SK-N-SH (cell line): Measurements from ENCODE around the gene LRCH3. TPM values are rescaled to one million over a fixed set of nuclear protein-coding genes. Genes with fewer than 3 reads are reported as not detected.
A peak's percentile ranks its signal among the peaks of the same experiment; 100 is the strongest.

ENCODE experiments used
- CTCF ChIA-PET: fragments of 300-600, 350-600 bp; formaldehyde crosslinking; extraction: SDS; loops from one replicate; lab custom pipeline; 2021; lab: Yijun Ruan, JAX
- POLR2A ChIA-PET: fragments of 350-600 bp; sonication (Branson Sonifier 250); formaldehyde crosslinking; extraction: SDS; loops from one replicate; lab custom pipeline; 2020; ENCODE audit warnings: antibody characterized with exemption, inconsistent platforms; lab: Yijun Ruan, JAX
- DNase-seq: peaks from one replicate; pipeline ENCODE4 v3.0.0; 2012
- H2AFZ ChIP-seq: fragments of 200-600 bp; sonication (generic); 2 replicates; pipeline ENCODE4 v1.8.1; 2016; ENCODE audit warnings: antibody characterized with exemption, mild to moderate bottlenecking, low read depth
- H3F3A ChIP-seq: fragments of 200-600 bp; sonication (generic); replicated peaks from 2 replicates; pipeline ENCODE3; 2016; ENCODE audit warnings: antibody characterized with exemption, mild to moderate bottlenecking; ENCODE audit not compliant: insufficient read depth
- H3K27ac ChIP-seq, 2 experiments: fragments of 200-500 bp in 1 of 2; fragments of 200-600 bp in 1 of 2; sonication (Bioruptor generic) in 1 of 2; sonication (generic), shearing (Covaris generic) in 1 of 2; 2 replicates each; pipeline versions ENCODE4 v1.5.1 to v1.6.1; 2014 to 2016; ENCODE audit warnings: low read depth in 2 of 2, inconsistent platforms in 1 of 2, low read length in 1 of 2, mild to moderate bottlenecking in 1 of 2, mixed read lengths in 1 of 2
- H3K27me3 ChIP-seq: fragments of 200-600 bp; sonication (generic), shearing (Covaris generic); 2 replicates; pipeline ENCODE4 v1.6.1; 2016; ENCODE audit warnings: mixed run types; ENCODE audit not compliant: insufficient read depth
- H3K36me3 ChIP-seq, 2 experiments: fragments of 200-500 bp in 1 of 2; fragments of 200-600 bp in 1 of 2; sonication (Bioruptor generic) in 1 of 2; sonication (generic) in 1 of 2; replicated peaks in 1 of 2; 2 replicates each; pipeline versions ENCODE3 to v1.5.1; 2014 to 2016; ENCODE audit warnings: low read length in 1 of 2, mild to moderate bottlenecking in 1 of 2; ENCODE audit not compliant: insufficient read depth in 2 of 2, control insufficient read depth in 1 of 2
- H3K4me1 ChIP-seq, 2 experiments: fragments of 200-500 bp in 1 of 2; fragments of 200-600 bp in 1 of 2; sonication (Bioruptor generic) in 1 of 2; sonication (generic), shearing (Covaris generic) in 1 of 2; 2 replicates each; pipeline versions ENCODE4 v1.5.1 to v1.6.1; 2014 to 2016; ENCODE audit warnings: low read depth in 1 of 2, low read length in 1 of 2, mixed run types in 1 of 2; ENCODE audit not compliant: insufficient read depth in 2 of 2, control insufficient read depth in 1 of 2
- H3K4me2 ChIP-seq: fragments of 200-600 bp; sonication (generic), shearing (Covaris generic); 2 replicates; pipeline ENCODE4 v1.6.1; 2017; ENCODE audit warnings: mixed run types
- H3K4me3 ChIP-seq, 2 experiments: fragments of 200-500 bp in 1 of 2; fragments of 200-600 bp in 1 of 2; sonication (Bioruptor generic) in 1 of 2; sonication (generic), shearing (Covaris generic) in 1 of 2; 2 replicates each; pipeline versions ENCODE4 v1.5.1 to v1.8.1; 2014 to 2016; ENCODE audit warnings: low read depth in 2 of 2, inconsistent platforms in 1 of 2, low read length in 1 of 2, mild to moderate bottlenecking in 1 of 2, mixed read lengths in 1 of 2, moderate library complexity in 1 of 2
- H3K79me2 ChIP-seq: fragments of 200-600 bp; sonication (generic); 2 replicates; pipeline ENCODE4 v1.8.1; 2017; ENCODE audit warnings: mild to moderate bottlenecking; ENCODE audit not compliant: insufficient read depth
- H3K9ac ChIP-seq: fragments of 200-600 bp; sonication (generic); 2 replicates; pipeline ENCODE4 v1.6.1; 2017; ENCODE audit warnings: mixed run types
- H3K9me2 ChIP-seq: fragments of 200-600 bp; sonication (generic); 2 replicates; pipeline ENCODE4 v1.6.1; 2017; ENCODE audit warnings: mixed run types
- H3K9me3 ChIP-seq: fragments of 200-600 bp; sonication (generic); 2 replicates; pipeline ENCODE4 v1.6.1; 2017; ENCODE audit warnings: mixed run types, mild to moderate bottlenecking, moderate library complexity
- H4K20me1 ChIP-seq: fragments of 200-600 bp; sonication (generic); 2 replicates; pipeline ENCODE4 v1.6.1; 2017; ENCODE audit warnings: mild to moderate bottlenecking, mixed run types; ENCODE audit not compliant: insufficient read depth
- CHD2 ChIP-seq: fragments of 150-350 bp; IDR thresholded peaks from 2 replicates; pipeline ENCODE4 v1.6.1; 2018; ENCODE audit warnings: low read length; ENCODE audit not compliant: partially characterized antibody
- ELF1 ChIP-seq: IDR thresholded peaks from 2 replicates; pipeline ENCODE4 v1.4.0; 2012
- GATA2 ChIP-seq: sonication (generic); formaldehyde crosslinking; IDR thresholded peaks from 2 replicates; pipeline ENCODE4 v1.5.0; 2020; ENCODE audit warnings: mild to moderate bottlenecking, missing genetic modification reagents
- MXI1 ChIP-seq: IDR thresholded peaks from 2 replicates; pipeline ENCODE4 v1.6.1; 2012; ENCODE audit warnings: mild to moderate bottlenecking, low read depth, low read length, improper control_type of control experiment
- RAD21 ChIP-seq: IDR thresholded peaks from 2 replicates; pipeline ENCODE4 v1.6.1; 2012; ENCODE audit warnings: mild to moderate bottlenecking, low read length
- RCOR1 ChIP-seq: fragments of 150-350 bp; IDR thresholded peaks from 2 replicates; pipeline ENCODE4 v1.6.1; 2017; ENCODE audit warnings: antibody characterized with exemption, low read length
- SIN3A ChIP-seq: IDR thresholded peaks from 2 replicates; pipeline ENCODE4 v1.6.1; 2012; ENCODE audit warnings: low read depth, mild to moderate bottlenecking, low read length, moderate library complexity, borderline replicate concordance
- TCF12 ChIP-seq: IDR thresholded peaks from 2 replicates; pipeline ENCODE4 v1.4.0; 2012
- whole genome bisulfite sequencing: methylation state at CpG from one replicate; pipeline ENCODE4 v1.1.6; 2017; ENCODE audit warnings: low lambda C conversion rate; 5-methylcytosine and 5-hydroxymethylcytosine counted together
- polyA plus RNA-seq, 3 experiments: library from polyadenylated mRNA; depleted of rRNA; stranded (reverse); fragments of >200 nt; gene quantifications; 2 replicates each; pipeline ENCODE4 v1.2.3, GENCODE V29; 2012
- TF ChIP-seq, protein P1 (sequence below): fragments of 150-350 bp; IDR thresholded peaks from 2 replicates; pipeline ENCODE4 v1.6.1; 2017; ENCODE audit warnings: antibody characterized with exemption, low read length, low read depth, borderline replicate concordance
- TF ChIP-seq, protein P2 (sequence below): IDR thresholded peaks from 2 replicates; pipeline ENCODE4; 2012
- TF ChIP-seq, protein P3 (sequence below): IDR thresholded peaks from 2 replicates; pipeline ENCODE4 v1.4.0; 2012; ENCODE audit warnings: low read depth, borderline replicate concordance
- TF ChIP-seq, protein P4 (sequence below): fragments of 200-600 bp; sonication (generic); IDR thresholded peaks from 2 replicates; pipeline ENCODE4 v1.6.1; 2017; ENCODE audit warnings: antibody characterized with exemption, mild to moderate bottlenecking, moderate library complexity
- TF ChIP-seq, protein P5 (sequence below): IDR thresholded peaks from 2 replicates; pipeline ENCODE4 v1.4.0; 2012; ENCODE audit warnings: low read depth, borderline replicate concordance

The LRCH3 gene
- polyA plus RNA-seq, 1 of the 3 experiments (the other 2 are of a cell fraction): 22.6 TPM

DNA sequence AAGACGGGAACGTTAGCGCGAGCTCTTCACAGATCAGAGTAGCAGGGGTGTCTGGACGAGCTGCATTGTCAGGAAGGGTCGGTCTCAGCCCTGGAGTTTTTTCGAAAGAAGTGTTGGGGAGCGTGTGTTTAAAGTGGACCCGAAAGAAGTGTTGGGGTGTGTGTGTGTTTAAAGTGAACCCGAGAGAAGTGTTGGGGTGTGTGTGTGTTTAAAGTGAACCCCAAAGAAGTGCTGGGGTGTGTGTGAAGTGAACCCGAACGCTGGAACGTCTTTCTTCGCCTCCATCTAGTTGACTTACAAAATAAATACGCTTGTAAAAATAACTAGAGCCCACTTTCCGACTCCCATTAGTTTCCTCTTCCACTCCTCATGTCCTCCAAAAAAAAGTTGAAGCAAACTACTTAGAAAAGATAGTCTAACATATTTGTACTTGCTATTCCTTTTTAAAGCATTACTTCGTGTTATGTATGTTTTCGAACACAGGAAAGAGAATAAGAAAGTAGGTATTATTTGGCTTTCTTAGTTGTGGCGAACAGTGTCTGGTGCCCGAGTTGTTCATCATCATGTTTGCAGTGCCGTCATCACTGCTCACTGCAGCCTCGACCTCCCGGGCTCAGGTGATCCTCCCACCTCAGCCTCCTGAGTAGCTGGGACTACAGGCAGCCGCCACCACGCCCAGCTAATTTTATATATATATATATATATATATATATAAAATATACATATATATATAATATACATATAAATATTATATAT is 1.0 kb downstream of the LRCH3 start:
- Histone ChIP-seq H2AFZ (peak overlapping the region; percentile 96; the same call in 1 of the 2 replicates), H3K9me2 (no peaks in the 10 kb centered on the region), H3K27ac (peak overlapping the region; percentile 92 to 97), H3K4me2 (peak overlapping the region; percentile 77), H3K4me1 (peaks cover 3 to 7% of the 10 kb centered on the region in 2 experiments; a peak in 2 of 4 replicates), H3K4me3 (peak overlapping the region; percentile 86 to 93), H3K9me3 (no peaks in the 10 kb centered on the region), H3K79me2 (peaks cover 59% of the 10 kb centered on the region), H4K20me1 (peaks cover 41% of the 10 kb centered on the region), H3F3A (peaks cover 20% of the 10 kb centered on the region), H3K27me3 (no peaks in the 10 kb centered on the region), H3K36me3 (peaks cover 0 to 3% of the 10 kb centered on the region in 2 experiments), H3K9ac (peak overlapping the region; percentile 92)
- ChIA-PET CTCF (no interaction called here), POLR2A (no interaction called here)
- no peak for DNase-seq
- TF ChIP-seq SIN3A (0 out of 2 replicates have a peak, but pooled peaks have one; percentile 44), MXI1 (no peak)
- 25% methylated on average over 23 of the region's 25 CpGs for WGBS

DNA sequence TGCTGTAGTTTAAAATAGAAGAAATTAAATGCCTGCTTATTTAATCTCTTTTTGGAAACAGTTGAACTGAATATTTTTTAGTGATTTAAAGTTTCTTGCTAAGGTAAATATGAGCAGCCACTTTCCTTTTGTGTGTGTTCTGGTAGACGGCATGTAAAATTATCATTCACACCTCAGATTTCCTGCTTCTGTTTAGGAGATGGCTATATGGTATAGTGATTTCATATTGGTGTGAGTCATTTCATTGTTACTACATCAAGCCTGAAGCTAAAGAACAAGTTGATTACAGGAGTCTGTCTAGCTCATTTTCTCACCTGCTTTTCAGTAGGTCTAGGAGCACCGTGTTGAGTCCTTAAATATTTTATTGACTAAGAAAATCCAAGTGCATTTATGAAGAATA is 2.2 kb downstream of the LRCH3 start:
- Histone ChIP-seq H2AFZ (no peak overlapping the region), H3K9me2 (no peaks in the 10 kb centered on the region), H3K79me2 (peaks cover 71% of the 10 kb centered on the region), H3K36me3 (peaks cover 0 to 2% of the 10 kb centered on the region in 2 experiments), H3K27ac (no peak overlapping the region), H3F3A (peaks cover 16% of the 10 kb centered on the region), H3K4me1 (peaks cover 3 to 7% of the 10 kb centered on the region in 2 experiments; a peak in 2 of 4 replicates), H3K4me3 (peak overlapping the region in 1 of 2 experiments; percentile 33; a peak in 1 of 4 replicates), H3K9ac (no peak overlapping the region), H3K27me3 (no peaks in the 10 kb centered on the region), H3K4me2 (peak overlapping the region; percentile 27), H4K20me1 (peaks cover 53% of the 10 kb centered on the region), H3K9me3 (no peaks in the 10 kb centered on the region)
- POLR2A ChIA-PET: no interaction called here
- no peak for TF ChIP-seq CHD2
- TF ChIP-seq ELF1: no peak
- TF ChIP-seq, protein P1, sequence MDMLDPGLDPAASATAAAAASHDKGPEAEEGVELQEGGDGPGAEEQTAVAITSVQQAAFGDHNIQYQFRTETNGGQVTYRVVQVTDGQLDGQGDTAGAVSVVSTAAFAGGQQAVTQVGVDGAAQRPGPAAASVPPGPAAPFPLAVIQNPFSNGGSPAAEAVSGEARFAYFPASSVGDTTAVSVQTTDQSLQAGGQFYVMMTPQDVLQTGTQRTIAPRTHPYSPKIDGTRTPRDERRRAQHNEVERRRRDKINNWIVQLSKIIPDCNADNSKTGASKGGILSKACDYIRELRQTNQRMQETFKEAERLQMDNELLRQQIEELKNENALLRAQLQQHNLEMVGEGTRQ: no peak
- TF ChIP-seq, protein P2, sequence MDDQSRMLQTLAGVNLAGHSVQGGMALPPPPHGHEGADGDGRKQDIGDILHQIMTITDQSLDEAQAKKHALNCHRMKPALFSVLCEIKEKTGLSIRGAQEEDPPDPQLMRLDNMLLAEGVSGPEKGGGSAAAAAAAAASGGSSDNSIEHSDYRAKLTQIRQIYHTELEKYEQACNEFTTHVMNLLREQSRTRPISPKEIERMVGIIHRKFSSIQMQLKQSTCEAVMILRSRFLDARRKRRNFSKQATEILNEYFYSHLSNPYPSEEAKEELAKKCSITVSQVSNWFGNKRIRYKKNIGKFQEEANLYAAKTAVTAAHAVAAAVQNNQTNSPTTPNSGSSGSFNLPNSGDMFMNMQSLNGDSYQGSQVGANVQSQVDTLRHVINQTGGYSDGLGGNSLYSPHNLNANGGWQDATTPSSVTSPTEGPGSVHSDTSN: no peak
- no peak for TF ChIP-seq MXI1
- TF ChIP-seq, protein P3, sequence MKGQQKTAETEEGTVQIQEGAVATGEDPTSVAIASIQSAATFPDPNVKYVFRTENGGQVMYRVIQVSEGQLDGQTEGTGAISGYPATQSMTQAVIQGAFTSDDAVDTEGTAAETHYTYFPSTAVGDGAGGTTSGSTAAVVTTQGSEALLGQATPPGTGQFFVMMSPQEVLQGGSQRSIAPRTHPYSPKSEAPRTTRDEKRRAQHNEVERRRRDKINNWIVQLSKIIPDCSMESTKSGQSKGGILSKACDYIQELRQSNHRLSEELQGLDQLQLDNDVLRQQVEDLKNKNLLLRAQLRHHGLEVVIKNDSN: no peak
- no peak for TF ChIP-seq TCF12
- TF ChIP-seq, protein P4, sequence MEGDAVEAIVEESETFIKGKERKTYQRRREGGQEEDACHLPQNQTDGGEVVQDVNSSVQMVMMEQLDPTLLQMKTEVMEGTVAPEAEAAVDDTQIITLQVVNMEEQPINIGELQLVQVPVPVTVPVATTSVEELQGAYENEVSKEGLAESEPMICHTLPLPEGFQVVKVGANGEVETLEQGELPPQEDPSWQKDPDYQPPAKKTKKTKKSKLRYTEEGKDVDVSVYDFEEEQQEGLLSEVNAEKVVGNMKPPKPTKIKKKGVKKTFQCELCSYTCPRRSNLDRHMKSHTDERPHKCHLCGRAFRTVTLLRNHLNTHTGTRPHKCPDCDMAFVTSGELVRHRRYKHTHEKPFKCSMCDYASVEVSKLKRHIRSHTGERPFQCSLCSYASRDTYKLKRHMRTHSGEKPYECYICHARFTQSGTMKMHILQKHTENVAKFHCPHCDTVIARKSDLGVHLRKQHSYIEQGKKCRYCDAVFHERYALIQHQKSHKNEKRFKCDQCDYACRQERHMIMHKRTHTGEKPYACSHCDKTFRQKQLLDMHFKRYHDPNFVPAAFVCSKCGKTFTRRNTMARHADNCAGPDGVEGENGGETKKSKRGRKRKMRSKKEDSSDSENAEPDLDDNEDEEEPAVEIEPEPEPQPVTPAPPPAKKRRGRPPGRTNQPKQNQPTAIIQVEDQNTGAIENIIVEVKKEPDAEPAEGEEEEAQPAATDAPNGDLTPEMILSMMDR: no peak
- TF ChIP-seq RAD21: no peak
- TF ChIP-seq GATA2 (CRISPR knock-in tag): no peak
- TF ChIP-seq, protein P5, sequence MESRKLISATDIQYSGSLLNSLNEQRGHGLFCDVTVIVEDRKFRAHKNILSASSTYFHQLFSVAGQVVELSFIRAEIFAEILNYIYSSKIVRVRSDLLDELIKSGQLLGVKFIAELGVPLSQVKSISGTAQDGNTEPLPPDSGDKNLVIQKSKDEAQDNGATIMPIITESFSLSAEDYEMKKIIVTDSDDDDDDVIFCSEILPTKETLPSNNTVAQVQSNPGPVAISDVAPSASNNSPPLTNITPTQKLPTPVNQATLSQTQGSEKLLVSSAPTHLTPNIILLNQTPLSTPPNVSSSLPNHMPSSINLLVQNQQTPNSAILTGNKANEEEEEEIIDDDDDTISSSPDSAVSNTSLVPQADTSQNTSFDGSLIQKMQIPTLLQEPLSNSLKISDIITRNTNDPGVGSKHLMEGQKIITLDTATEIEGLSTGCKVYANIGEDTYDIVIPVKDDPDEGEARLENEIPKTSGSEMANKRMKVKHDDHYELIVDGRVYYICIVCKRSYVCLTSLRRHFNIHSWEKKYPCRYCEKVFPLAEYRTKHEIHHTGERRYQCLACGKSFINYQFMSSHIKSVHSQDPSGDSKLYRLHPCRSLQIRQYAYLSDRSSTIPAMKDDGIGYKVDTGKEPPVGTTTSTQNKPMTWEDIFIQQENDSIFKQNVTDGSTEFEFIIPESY: no peak
- no peak for TF ChIP-seq SIN3A
- TF ChIP-seq RCOR1: no peak
- WGBS: 68% methylated on average over 2 of the region's 2 CpGs
- CTCF ChIA-PET: interaction anchor here (1.2 kb wide), 1 partner anchor 50 kb away, joined by 3 read pairs; no protein-coding TSS in a partner anchor
- no peak for DNase-seq
